SK-N-SH (cell line): Measurements from ENCODE around the gene SLC35A5.

Source experiments
- EP300 ChIP-seq, 2 experiments: IDR thresholded peaks; 2 replicates each; pipeline versions ENCODE4 v1.4.0 to v1.6.1; 2012; ENCODE audit warnings: borderline replicate concordance in 1 of 2, low read depth in 1 of 2, low read length in 1 of 2
- GABPA ChIP-seq: IDR thresholded peaks from 2 replicates; pipeline ENCODE4 v1.4.0; 2012; ENCODE audit warnings: low read depth, mild to moderate bottlenecking
- JUND ChIP-seq: IDR thresholded peaks from 2 replicates; pipeline ENCODE4 v1.4.0; 2012
- NRF1 ChIP-seq: IDR thresholded peaks from 2 replicates; pipeline ENCODE4 v1.6.1; 2012; ENCODE audit warnings: low read depth, mild to moderate bottlenecking, low read length
- TAF1 ChIP-seq: IDR thresholded peaks from 2 replicates; pipeline ENCODE4 v1.6.1; 2012; ENCODE audit warnings: low read depth, mild to moderate bottlenecking, low read length, moderate library complexity, borderline replicate concordance
- TF ChIP-seq, protein P1 (sequence below): fragments of 200-600 bp; sonication (generic); IDR thresholded peaks from 2 replicates; pipeline ENCODE4 v1.6.1; 2017; ENCODE audit warnings: antibody characterized with exemption, mild to moderate bottlenecking, moderate library complexity
- TF ChIP-seq, protein P2 (sequence below): fragments of 150-350 bp; IDR thresholded peaks from 2 replicates; pipeline ENCODE4 v1.6.1; 2016; ENCODE audit warnings: mild to moderate bottlenecking, low read depth, low read length
- TF ChIP-seq, protein P3 (sequence below): IDR thresholded peaks from 2 replicates; pipeline ENCODE4 v1.4.0; 2012; ENCODE audit warnings: low read depth, borderline replicate concordance

DNA sequence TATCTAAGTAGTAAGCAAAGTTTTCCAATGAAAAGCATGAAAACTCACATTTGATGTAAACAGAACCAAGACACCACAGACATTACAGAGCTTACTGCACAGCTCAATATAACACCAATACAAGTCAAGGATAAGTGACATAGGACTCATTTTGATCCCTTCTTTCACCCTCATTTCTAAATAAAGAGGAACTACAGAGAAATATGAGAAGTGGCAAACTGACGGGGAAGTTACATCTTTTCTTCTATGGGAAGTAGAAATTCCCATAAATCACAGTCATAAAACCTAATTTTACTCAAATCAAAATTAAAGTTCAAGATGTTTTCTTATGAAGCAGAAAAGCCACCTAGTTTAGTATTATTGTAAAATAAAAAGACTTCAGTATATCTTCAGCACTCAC, 3.9 kb upstream of the SLC35A5 start:
- TF ChIP-seq, protein P1, sequence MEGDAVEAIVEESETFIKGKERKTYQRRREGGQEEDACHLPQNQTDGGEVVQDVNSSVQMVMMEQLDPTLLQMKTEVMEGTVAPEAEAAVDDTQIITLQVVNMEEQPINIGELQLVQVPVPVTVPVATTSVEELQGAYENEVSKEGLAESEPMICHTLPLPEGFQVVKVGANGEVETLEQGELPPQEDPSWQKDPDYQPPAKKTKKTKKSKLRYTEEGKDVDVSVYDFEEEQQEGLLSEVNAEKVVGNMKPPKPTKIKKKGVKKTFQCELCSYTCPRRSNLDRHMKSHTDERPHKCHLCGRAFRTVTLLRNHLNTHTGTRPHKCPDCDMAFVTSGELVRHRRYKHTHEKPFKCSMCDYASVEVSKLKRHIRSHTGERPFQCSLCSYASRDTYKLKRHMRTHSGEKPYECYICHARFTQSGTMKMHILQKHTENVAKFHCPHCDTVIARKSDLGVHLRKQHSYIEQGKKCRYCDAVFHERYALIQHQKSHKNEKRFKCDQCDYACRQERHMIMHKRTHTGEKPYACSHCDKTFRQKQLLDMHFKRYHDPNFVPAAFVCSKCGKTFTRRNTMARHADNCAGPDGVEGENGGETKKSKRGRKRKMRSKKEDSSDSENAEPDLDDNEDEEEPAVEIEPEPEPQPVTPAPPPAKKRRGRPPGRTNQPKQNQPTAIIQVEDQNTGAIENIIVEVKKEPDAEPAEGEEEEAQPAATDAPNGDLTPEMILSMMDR: no peak
- TF ChIP-seq GABPA (no peak), JUND (no peak), EP300 (IDR thresholded peaks at IDR 0.05; ENCODE audit: borderline replicate concordance in 1 of 2, low read depth in 1 of 2, low read length in 1 of 2) (no peak), NRF1 (no peak), TAF1 (no peak)
- TF ChIP-seq, protein P2, sequence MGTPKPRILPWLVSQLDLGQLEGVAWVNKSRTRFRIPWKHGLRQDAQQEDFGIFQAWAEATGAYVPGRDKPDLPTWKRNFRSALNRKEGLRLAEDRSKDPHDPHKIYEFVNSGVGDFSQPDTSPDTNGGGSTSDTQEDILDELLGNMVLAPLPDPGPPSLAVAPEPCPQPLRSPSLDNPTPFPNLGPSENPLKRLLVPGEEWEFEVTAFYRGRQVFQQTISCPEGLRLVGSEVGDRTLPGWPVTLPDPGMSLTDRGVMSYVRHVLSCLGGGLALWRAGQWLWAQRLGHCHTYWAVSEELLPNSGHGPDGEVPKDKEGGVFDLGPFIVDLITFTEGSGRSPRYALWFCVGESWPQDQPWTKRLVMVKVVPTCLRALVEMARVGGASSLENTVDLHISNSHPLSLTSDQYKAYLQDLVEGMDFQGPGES: no peak
- TF ChIP-seq, protein P3, sequence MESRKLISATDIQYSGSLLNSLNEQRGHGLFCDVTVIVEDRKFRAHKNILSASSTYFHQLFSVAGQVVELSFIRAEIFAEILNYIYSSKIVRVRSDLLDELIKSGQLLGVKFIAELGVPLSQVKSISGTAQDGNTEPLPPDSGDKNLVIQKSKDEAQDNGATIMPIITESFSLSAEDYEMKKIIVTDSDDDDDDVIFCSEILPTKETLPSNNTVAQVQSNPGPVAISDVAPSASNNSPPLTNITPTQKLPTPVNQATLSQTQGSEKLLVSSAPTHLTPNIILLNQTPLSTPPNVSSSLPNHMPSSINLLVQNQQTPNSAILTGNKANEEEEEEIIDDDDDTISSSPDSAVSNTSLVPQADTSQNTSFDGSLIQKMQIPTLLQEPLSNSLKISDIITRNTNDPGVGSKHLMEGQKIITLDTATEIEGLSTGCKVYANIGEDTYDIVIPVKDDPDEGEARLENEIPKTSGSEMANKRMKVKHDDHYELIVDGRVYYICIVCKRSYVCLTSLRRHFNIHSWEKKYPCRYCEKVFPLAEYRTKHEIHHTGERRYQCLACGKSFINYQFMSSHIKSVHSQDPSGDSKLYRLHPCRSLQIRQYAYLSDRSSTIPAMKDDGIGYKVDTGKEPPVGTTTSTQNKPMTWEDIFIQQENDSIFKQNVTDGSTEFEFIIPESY: no peak
